Measurements from ENCODE around the gene DHX29. TPM values are rescaled to one million over a fixed set of nuclear protein-coding genes. Genes with fewer than 3 reads are reported as not detected.
A peak's percentile ranks its signal among the peaks of the same experiment; 100 is the strongest.

DHX29 gene
- total RNA-seq, 2 donors from 2014 or later: 29.5 to 35.6 TPM

- Histone ChIP-seq H3K27me3 (replicated peaks; ENCODE audit: insufficient read depth) (peaks cover 23% of the 10 kb centered on the region), H3K4me3 (no peak overlapping the region), H3K4me1 (ENCODE audit: control insufficient read depth in 1 of 2, low read depth in 2 of 2) (peaks cover 10 to 25% of the 10 kb centered on the region in 2 donors), H3K9me3 (no peaks in the 10 kb centered on the region), H3K27ac (no peak overlapping the region), H3K36me3 (no peaks in the 10 kb centered on the region)
- no peak for TF ChIP-seq CTCF (IDR thresholded peaks at IDR 0.05)
- ATAC-seq (ENCODE audit: insufficient number of reproducible peaks, low FRiP score, low read depth) (no peak), DNase-seq (ENCODE audit: low spot score) (no peak)
These were observed 85.2 kb downstream of the DHX29 start for GRCh38 chr5:55222092-55222984.

DNA sequence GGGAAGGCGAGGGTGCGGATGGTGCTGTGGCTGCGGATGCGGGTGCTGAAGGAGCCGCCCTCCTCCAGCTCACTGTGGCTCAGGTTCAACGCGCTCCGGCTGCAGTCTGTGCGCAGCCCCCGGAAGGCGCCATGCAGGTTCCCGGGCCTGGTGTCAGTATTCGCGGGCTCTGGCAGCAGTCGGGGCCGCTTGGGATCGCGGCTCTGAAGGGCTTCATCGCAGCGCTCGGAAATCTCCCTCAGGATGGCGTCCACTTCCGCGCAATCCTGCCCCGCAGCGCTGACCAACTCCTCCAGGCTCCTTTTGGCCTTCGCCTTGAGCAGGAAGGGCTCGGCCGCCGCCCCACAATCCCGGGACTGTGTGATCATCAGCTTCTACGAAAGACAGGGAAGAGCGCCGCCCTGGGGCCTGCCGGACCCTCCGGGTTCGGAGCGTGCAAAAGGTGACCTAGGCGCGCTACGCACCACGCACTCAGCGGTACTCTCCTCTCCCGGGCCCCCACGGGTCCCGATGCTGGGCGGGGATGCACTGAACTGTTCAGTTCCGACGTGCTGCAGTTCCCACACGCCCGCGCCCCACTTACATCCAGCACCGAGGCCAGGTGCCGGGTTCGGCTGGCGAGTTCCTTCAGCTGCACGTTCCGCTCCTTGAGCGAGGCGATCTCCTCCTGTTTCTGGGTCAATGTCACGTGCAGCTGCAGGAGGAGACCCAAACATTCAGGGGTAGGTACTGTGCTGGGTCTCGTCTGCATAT is 86.9 kb downstream of the DHX29 start:
- no peak for TF ChIP-seq CTCF (IDR thresholded peaks at IDR 0.05)
- Histone ChIP-seq H3K27ac (no peak overlapping the region), H3K4me1 (ENCODE audit: control insufficient read depth in 1 of 2, low read depth in 2 of 2) (peaks cover 5 to 12% of the 10 kb centered on the region in 2 donors), H3K36me3 (no peaks in the 10 kb centered on the region), H3K4me3 (peak overlapping the region; percentile 62), H3K9me3 (no peaks in the 10 kb centered on the region), H3K27me3 (replicated peaks; ENCODE audit: insufficient read depth) (peaks cover 23% of the 10 kb centered on the region)
- no peak for ATAC-seq (ENCODE audit: insufficient number of reproducible peaks, low FRiP score, low read depth)
- no peak for DNase-seq (ENCODE audit: low spot score)

- Histone ChIP-seq H3K4me3 (no peak overlapping the region), H3K4me1 (ENCODE audit: control insufficient read depth in 1 of 2, low read depth in 2 of 2) (peaks cover 5 to 12% of the 10 kb centered on the region in 2 donors), H3K27me3 (replicated peaks; ENCODE audit: insufficient read depth) (peaks cover 23% of the 10 kb centered on the region), H3K27ac (no peak overlapping the region), H3K36me3 (no peaks in the 10 kb centered on the region), H3K9me3 (no peaks in the 10 kb centered on the region)
- DNase-seq (ENCODE audit: low spot score) (no peak), ATAC-seq (ENCODE audit: insufficient number of reproducible peaks, low FRiP score, low read depth) (no peak)
- TF ChIP-seq CTCF (IDR thresholded peaks at IDR 0.05): no peak
These were observed 87.7 kb downstream of the DHX29 start for GRCh38 chr5:55219770-55220169.

GRCh38 chr5:55218967-55219366 is 88.5 kb downstream of the DHX29 start:
- no peak overlapping the region for H3K27ac ChIP-seq
- TF ChIP-seq CTCF (IDR thresholded peaks at IDR 0.05): no peak
- H3K4me3 ChIP-seq: no peak overlapping the region
- no peak for DNase-seq (ENCODE audit: low spot score)
- H3K4me1 ChIP-seq (ENCODE audit: control insufficient read depth in 1 of 2, low read depth in 2 of 2): peaks cover 5 to 12% of the 10 kb centered on the region in 2 donors
- no peaks in the 10 kb centered on the region for H3K9me3 ChIP-seq
- peaks cover 23% of the 10 kb centered on the region for H3K27me3 ChIP-seq (replicated peaks; ENCODE audit: insufficient read depth)
- H3K36me3 ChIP-seq: no peaks in the 10 kb centered on the region
- ATAC-seq (ENCODE audit: insufficient number of reproducible peaks, low FRiP score, low read depth): no peak

DNA sequence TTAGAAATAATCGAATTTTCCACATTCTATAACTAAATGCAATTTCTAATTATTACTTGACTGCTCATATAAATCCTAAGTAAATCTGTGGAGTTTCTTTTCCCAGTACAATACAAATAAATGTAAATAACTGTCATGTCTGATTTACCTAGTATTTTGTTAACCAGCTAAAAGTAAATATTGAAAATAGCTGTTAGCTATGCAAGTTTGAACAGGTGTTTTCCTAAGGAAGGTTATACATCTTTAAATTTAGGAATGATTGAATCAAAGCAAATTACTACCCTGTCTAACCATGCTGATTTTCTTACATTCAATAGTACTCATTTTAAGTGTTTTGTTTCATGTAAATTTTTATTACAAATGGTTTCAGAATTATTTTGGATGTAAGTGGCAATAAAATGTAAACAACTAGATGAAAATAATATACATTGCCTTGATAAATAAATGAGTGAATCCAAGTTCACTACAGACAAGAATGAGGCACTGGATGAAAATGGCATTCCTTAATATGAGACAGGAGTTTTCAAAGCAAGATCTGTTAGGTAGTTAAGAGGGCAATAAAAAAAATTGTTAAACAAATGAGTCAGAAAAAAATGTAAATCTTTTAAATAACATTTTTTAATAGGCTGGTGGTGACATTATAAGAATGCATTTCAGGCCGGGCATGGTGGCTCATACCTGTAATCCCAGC is 96.2 kb downstream of the DHX29 start:
- no peak for TF ChIP-seq CTCF (IDR thresholded peaks at IDR 0.05)
- Histone ChIP-seq H3K36me3 (no peaks in the 10 kb centered on the region), H3K4me3 (no peak overlapping the region), H3K27ac (no peak overlapping the region), H3K9me3 (no peaks in the 10 kb centered on the region), H3K27me3 (replicated peaks; ENCODE audit: insufficient read depth) (no peaks in the 10 kb centered on the region), H3K4me1 (ENCODE audit: control insufficient read depth in 1 of 2, low read depth in 2 of 2) (no peaks in the 10 kb centered on the region)
- no peak for DNase-seq (ENCODE audit: low spot score)
- ATAC-seq (ENCODE audit: insufficient number of reproducible peaks, low FRiP score, low read depth): no peak
